ENCODE data around the gene HRAS. TPM values are rescaled to one million over a fixed set of nuclear protein-coding genes. Genes with fewer than 3 reads are reported as not detected.
A peak's percentile ranks its signal among the peaks of the same experiment; 100 is the strongest.

HRAS gene
- total RNA-seq, 1 experiment from 2014 or later: 47.2 TPM

DNA sequence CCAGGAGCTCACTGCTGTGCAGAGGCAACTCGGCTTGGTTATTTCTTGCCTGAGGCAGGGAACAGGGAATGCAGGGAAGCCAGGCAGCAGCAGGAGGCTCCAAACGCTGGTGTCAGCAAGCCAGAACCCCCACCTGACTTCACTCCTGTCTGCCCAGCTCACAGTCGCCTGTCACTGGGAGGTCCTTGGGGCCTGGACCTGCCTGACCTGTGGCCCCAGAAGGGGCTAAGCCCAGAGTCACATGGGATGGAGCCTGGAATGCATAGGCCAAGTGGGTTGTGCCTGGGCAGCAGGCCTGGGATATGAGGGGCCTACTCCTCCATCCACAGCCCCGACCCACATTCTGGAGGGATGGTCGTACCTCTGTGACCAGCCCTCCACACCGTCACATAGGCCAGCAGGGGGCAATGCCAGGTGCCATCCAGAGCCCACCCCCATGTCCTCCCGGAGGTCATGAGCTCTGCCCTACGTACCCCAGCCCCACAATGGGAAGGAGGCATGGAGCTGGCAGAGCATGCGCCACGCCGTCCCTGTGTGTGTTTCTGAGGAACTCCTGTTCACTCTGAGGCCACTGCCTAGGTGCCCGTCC lies 30.6 kb upstream of the HRAS start:
- TF ChIP-seq, protein P1, sequence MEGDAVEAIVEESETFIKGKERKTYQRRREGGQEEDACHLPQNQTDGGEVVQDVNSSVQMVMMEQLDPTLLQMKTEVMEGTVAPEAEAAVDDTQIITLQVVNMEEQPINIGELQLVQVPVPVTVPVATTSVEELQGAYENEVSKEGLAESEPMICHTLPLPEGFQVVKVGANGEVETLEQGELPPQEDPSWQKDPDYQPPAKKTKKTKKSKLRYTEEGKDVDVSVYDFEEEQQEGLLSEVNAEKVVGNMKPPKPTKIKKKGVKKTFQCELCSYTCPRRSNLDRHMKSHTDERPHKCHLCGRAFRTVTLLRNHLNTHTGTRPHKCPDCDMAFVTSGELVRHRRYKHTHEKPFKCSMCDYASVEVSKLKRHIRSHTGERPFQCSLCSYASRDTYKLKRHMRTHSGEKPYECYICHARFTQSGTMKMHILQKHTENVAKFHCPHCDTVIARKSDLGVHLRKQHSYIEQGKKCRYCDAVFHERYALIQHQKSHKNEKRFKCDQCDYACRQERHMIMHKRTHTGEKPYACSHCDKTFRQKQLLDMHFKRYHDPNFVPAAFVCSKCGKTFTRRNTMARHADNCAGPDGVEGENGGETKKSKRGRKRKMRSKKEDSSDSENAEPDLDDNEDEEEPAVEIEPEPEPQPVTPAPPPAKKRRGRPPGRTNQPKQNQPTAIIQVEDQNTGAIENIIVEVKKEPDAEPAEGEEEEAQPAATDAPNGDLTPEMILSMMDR (conservative IDR thresholded peaks at IDR 0.05): no peak
- TF ChIP-seq EZH2 (IDR thresholded peaks at IDR 0.05; ENCODE audit: low read depth): no peak
- Histone ChIP-seq H3K4me2 (no peak overlapping the region), H3K4me1 (replicated peaks; ENCODE audit: insufficient read depth) (0 out of 2 replicates have a peak, but pooled peaks cover 6% of the 10 kb centered on the region), H3K36me3 (ENCODE audit: low read depth) (no peaks in the 10 kb centered on the region), H3K79me2 (ENCODE audit: low read depth) (peaks cover 10% of the 10 kb centered on the region; the same call in 1 of the 2 replicates), H4K20me1 (ENCODE audit: insufficient read depth) (no peaks in the 10 kb centered on the region; the same call in 1 of the 2 replicates), H3K9me2 (ENCODE audit: insufficient read depth) (no peaks in the 10 kb centered on the region), H3K4me3 (no peak overlapping the region), H3K27ac (no peak overlapping the region), H3K27me3 (ENCODE audit: insufficient read depth, low read depth) (no peaks in the 10 kb centered on the region), H3F3A (ENCODE audit: insufficient read depth, low read depth) (no peaks in the 10 kb centered on the region; the same call in 1 of the 2 replicates), H3K9me3 (ENCODE audit: insufficient read depth, low read depth) (no peaks in the 10 kb centered on the region), H2AFZ (no peak overlapping the region)
- intact Hi-C loops (cut with micrococcal nuclease; ENCODE audit: unreplicated experiment): loop anchor here (10.0 kb wide), 1 partner anchor 159 kb away; no protein-coding TSS in a partner anchor
- ChIA-PET CTCF (interaction anchor here (0.7 kb wide), 1 partner anchor 177 kb away, joined by 4 read pairs; no protein-coding TSS in a partner anchor), POLR2A (ENCODE audit: unreplicated experiment) (no interaction called here)
- no TSS peak for BruUV-seq (replicated peaks)
- DNase-seq: no peak

DNA sequence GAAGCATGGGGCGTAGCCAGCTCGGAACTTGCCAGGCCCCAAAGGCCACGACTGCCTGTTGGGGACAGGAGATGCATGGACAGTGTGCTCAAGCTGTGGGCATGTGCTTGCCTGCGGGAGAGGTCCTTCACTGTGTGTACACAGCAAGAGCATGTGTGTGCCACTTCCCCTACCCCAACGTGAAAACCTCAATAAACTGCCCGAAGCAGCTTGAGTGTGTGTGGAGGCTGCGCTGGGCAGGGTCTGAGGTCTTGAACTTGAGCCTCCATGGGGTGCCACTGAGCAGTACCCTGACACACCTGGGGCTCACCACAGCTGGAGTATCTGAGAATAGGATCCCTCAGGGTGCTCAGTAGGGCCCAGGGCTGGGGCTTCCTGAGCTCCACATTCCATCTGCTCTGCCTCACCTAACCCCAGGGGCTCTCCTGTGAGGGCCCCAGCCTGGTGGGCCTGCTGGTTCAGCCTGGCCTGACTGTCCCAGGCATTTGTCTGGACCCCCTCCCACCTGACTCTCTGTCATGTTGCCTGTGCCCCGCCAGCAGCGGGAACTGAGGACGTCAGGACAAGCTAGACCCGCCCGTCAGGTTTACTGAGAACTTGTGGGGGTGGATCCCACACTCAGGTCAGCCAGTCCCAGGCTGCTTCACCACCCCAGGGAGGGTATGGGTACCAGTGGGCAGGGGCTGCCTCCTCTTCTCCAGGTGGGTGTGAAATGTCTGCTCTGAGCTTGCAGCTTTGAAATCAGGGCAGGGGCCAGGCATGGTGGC lies 28.6 kb upstream of the HRAS start:
- no peaks in the 10 kb centered on the region for H3K36me3 ChIP-seq (ENCODE audit: low read depth)
- intact Hi-C loops (cut with micrococcal nuclease; ENCODE audit: unreplicated experiment): loop anchor here (10.0 kb wide), 1 partner anchor 161 kb away; no protein-coding TSS in a partner anchor
- no peaks in the 10 kb centered on the region for H3K27me3 ChIP-seq (ENCODE audit: insufficient read depth, low read depth)
- H3K4me3 ChIP-seq: no peak overlapping the region
- ChIA-PET POLR2A (ENCODE audit: unreplicated experiment) (interaction anchor here (0.5 to 0.6 kb wide), 2 partner anchors 141 to 143 kb away, joined by 5 read pairs; no protein-coding TSS in a partner anchor), CTCF (no interaction called here)
- no peaks in the 10 kb centered on the region for H3K9me2 ChIP-seq (ENCODE audit: insufficient read depth)
- peaks cover 10% of the 10 kb centered on the region; the same call in 1 of the 2 replicates for H3K79me2 ChIP-seq (ENCODE audit: low read depth)
- H3K4me1 ChIP-seq (replicated peaks; ENCODE audit: insufficient read depth): 0 out of 2 replicates have a peak, but pooled peaks cover under 1% of the 10 kb centered on the region
- DNase-seq: peak; percentile 48 to 57
- H3K4me2 ChIP-seq: no peak overlapping the region
- no peaks in the 10 kb centered on the region for H3K9me3 ChIP-seq (ENCODE audit: insufficient read depth, low read depth)
- no peak overlapping the region for H2AFZ ChIP-seq
- H3K27ac ChIP-seq: no peak overlapping the region
- peaks cover 4% of the 10 kb centered on the region; the same call in 1 of the 2 replicates for H3F3A ChIP-seq (ENCODE audit: insufficient read depth, low read depth)
- H4K20me1 ChIP-seq (ENCODE audit: insufficient read depth): no peaks in the 10 kb centered on the region; the same call in 1 of the 2 replicates
- no TSS peak for BruUV-seq (replicated peaks)
- no peak for TF ChIP-seq EZH2 (IDR thresholded peaks at IDR 0.05; ENCODE audit: low read depth)
- TF ChIP-seq, protein P1 (conservative IDR thresholded peaks at IDR 0.05): no peak

DNA sequence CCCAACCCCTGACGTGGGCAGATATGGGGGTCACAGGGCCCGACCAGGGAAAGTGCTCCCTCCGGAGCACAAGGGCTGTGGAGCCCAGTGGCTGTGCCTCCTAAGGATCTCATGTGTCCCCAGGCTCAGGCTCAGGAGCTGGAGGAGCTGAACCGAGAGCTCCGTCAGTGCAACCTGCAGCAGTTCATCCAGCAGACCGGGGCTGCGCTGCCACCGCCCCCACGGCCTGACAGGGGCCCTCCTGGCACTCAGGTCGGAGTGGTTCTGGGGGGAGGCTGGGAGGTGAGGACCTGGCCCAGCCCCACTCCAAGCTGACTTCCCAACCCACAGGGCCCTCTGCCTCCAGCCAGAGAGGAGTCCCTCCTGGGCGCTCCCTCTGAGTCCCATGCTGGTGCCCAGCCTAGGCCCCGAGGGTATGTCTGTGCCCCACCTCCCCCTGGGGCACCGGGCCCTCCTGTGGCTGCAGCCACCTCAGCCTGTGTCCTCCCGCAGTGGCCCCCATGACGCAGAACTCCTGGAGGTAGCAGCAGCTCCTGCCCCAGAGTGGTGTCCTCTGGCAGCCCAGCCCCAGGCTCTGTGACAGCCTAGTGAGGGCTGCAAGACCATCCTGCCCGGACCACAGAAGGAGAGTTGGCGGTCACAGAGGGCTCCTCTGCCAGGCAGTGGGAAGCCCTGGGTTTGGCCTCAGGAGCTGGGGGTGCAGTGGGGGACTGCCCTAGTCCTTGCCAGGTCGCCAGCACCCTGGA lies 27.9 kb upstream of the HRAS start:
- Histone ChIP-seq H3K4me1 (replicated peaks; ENCODE audit: insufficient read depth) (no peaks in the 10 kb centered on the region), H3K36me3 (ENCODE audit: low read depth) (no peaks in the 10 kb centered on the region), H4K20me1 (ENCODE audit: insufficient read depth) (no peaks in the 10 kb centered on the region; the same call in 1 of the 2 replicates), H3K4me2 (no peak overlapping the region), H3K27ac (no peak overlapping the region), H3K9me2 (ENCODE audit: insufficient read depth) (no peaks in the 10 kb centered on the region), H2AFZ (no peak overlapping the region), H3K27me3 (ENCODE audit: insufficient read depth, low read depth) (no peaks in the 10 kb centered on the region), H3K79me2 (ENCODE audit: low read depth) (peaks cover 10% of the 10 kb centered on the region; the same call in 1 of the 2 replicates), H3F3A (ENCODE audit: insufficient read depth, low read depth) (peaks cover 4% of the 10 kb centered on the region; the same call in 1 of the 2 replicates), H3K4me3 (no peak overlapping the region), H3K9me3 (ENCODE audit: insufficient read depth, low read depth) (no peaks in the 10 kb centered on the region)
- intact Hi-C loops (cut with micrococcal nuclease; ENCODE audit: unreplicated experiment): loop anchor here (10.0 kb wide), 1 partner anchor 162 kb away; no protein-coding TSS in a partner anchor
- no peak for DNase-seq
- BruUV-seq (replicated peaks): no TSS peak
- no peak for TF ChIP-seq EZH2 (IDR thresholded peaks at IDR 0.05; ENCODE audit: low read depth)
- TF ChIP-seq, protein P1 (conservative IDR thresholded peaks at IDR 0.05): no peak
- ChIA-PET CTCF (no interaction called here), POLR2A (ENCODE audit: unreplicated experiment) (no interaction called here)
